ENCODE measurements around the gene NOP56. TPM values are rescaled to one million over a fixed set of nuclear protein-coding genes. Genes with fewer than 3 reads are reported as not detected.

Gene NOP56
- total RNA-seq, 1 experiment from 2014 or later: 582 TPM

DNA sequence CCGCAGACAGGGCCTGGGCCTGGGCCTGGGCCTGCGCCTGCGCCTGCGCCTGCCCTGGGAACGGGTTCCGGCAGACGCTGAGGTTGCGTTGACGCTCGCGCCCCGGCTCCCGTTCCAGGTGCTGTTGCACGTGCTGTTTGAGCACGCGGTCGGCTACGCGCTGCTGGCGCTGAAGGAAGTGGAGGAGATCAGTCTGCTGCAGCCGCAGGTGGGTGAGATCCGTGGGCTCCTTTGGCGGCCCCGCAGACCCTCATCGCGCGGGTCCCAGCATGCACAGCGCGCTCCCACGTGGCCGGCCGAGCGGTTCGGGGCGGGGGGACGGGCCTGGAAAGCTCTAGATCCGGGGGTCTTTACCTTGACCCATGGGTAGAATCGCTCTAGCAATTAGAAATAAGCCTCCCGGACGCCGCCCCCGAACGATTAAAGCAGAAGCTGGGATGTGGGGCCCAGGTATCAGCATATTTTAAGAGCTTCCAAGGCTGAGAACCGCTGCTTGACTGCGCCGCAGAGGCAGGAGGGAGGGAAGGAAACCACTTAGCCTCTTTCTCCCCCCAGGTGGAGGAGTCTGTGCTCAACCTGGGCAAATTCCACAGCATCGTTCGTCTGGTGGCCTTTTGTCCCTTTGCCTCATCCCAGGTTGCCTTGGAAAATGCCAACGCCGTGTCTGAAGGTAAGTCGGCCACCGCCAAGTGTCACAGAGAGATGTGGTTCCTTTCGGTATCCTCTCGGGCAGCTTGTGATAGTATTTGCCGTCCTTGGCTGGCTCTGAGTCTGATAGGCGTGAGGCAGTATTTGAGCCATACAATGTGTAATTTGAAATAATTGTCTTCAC lies 508 bp downstream of the NOP56 start:
- peaks cover 81% of the 10 kb centered on the region for H3K79me2 ChIP-seq (ENCODE audit: insufficient read depth, low read length)
- intact Hi-C loops (cut with micrococcal nuclease): no loop called here

More for the DNA sequence above, 508 bp downstream of the NOP56 start:
- Histone ChIP-seq H3K27me3 (ENCODE audit: insufficient read depth, low read length) (no peaks in the 10 kb centered on the region), H3K4me1 (ENCODE audit: control insufficient read depth in 1 of 2, insufficient read depth in 2 of 2, low read length in 2 of 2) (peaks cover 8 to 21% of the 10 kb centered on the region in 2 experiments; a peak in 3 of 4 replicates), H3K4me2 (ENCODE audit: low read length) (peak overlapping the region; percentile 99), H3K4me3 (replicated peaks in 1 of 2; ENCODE audit: low read depth in 1 of 2, low read length in 2 of 2) (peak overlapping the region; percentile 98 to 100), H3K9me2 (ENCODE audit: insufficient read depth) (no peaks in the 10 kb centered on the region), H3K27ac (ENCODE audit: low read depth, low read length) (peak overlapping the region; percentile 99), H3K9me3 (ENCODE audit: control insufficient read depth in 1 of 2, insufficient read depth in 1 of 2, low read depth in 1 of 2, low read length in 2 of 2) (no peaks in the 10 kb centered on the region), H2AFZ (ENCODE audit: low read depth, low read length, poor library complexity, severe bottlenecking) (no peak overlapping the region), H4K20me1 (ENCODE audit: insufficient read depth) (peaks cover 45% of the 10 kb centered on the region; the same call in 1 of the 2 replicates), H3K36me3 (ENCODE audit: control insufficient read depth in 1 of 2, insufficient read depth in 2 of 2, low read length in 2 of 2) (peaks cover 44 to 53% of the 10 kb centered on the region in 2 experiments), H3K9ac (ENCODE audit: low read length) (peak overlapping the region; percentile 96)
- DNase-seq (ENCODE audit: low read depth, low spot score) (no peak), ATAC-seq (peak; percentile 41)
- TF ChIP-seq ZFX (IDR thresholded peaks at IDR 0.05): peak; percentile 38; the same call in 1 of the 2 replicates
- TF ChIP-seq, protein P1, sequence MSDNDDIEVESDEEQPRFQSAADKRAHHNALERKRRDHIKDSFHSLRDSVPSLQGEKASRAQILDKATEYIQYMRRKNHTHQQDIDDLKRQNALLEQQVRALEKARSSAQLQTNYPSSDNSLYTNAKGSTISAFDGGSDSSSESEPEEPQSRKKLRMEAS (IDR thresholded peaks at IDR 0.05): peak; percentile 91
- TF ChIP-seq, protein P2, sequence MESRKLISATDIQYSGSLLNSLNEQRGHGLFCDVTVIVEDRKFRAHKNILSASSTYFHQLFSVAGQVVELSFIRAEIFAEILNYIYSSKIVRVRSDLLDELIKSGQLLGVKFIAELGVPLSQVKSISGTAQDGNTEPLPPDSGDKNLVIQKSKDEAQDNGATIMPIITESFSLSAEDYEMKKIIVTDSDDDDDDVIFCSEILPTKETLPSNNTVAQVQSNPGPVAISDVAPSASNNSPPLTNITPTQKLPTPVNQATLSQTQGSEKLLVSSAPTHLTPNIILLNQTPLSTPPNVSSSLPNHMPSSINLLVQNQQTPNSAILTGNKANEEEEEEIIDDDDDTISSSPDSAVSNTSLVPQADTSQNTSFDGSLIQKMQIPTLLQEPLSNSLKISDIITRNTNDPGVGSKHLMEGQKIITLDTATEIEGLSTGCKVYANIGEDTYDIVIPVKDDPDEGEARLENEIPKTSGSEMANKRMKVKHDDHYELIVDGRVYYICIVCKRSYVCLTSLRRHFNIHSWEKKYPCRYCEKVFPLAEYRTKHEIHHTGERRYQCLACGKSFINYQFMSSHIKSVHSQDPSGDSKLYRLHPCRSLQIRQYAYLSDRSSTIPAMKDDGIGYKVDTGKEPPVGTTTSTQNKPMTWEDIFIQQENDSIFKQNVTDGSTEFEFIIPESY (IDR thresholded peaks at IDR 0.05; ENCODE audit: extremely low read depth, insufficient replicate concordance, low read length): no peak
- ChIA-PET POLR2A (interaction anchor here (0.8 to 2.7 kb wide), 13 partner anchors 8 to 445 kb away, joined by 3 to 28 read pairs (median 3); partner anchors contain the start of genes IDH3B and SNRPB), RAD21 (ENCODE audit: low non-redundant PET in 1 of 2, low total read pairs in 2 of 2, uncharacterized antibody in 2 of 2, unreplicated experiment in 2 of 2) (no interaction called here), CTCF (interaction anchor here (1.1 to 1.4 kb wide), 3 partner anchors 17 to 182 kb away, joined by 3 read pairs; partner anchors contain the start of gene SNRPB)
- TSS peak; percentile 52 for BruUV-seq (replicated peaks)
